Endothelial cell of umbilical vein (primary cell): ENCODE measurements around the gene ZNF3. TPM values are rescaled to one million over a fixed set of nuclear protein-coding genes. Genes with fewer than 3 reads are reported as not detected.

Experiments
- BruUV-seq: library from RNA; stranded (reverse); fragments of 400-500 nt; replicated peaks from 2 replicates; lab custom pipeline; 2021; lab: Mats Ljungman, UMichigan
- CTCF ChIA-PET: fragments of 300-600, 350-600 bp; sonication (Branson Sonifier 250); formaldehyde crosslinking; loops from one replicate; lab custom pipeline; 2021; ENCODE audit warnings: antibody characterized with exemption, inconsistent platforms; lab: Charles Lee
- POLR2A ChIA-PET: fragments of 300-600, 350-600 bp; sonication (Branson Sonifier 250); formaldehyde crosslinking; loops from one replicate; lab custom pipeline; 2021; ENCODE audit warnings: antibody characterized with exemption, inconsistent platforms; lab: Charles Lee
- DNase-seq: peaks from one replicate; pipeline ENCODE4 v3.0.0-alpha.2; 2011; ENCODE audit warnings: low read depth, low spot score
- FAIRE-seq: peaks from 2 replicates; lab custom pipeline; 2011; peaks lifted over from hg19 to GRCh38; lab: Jason Lieb, UNC
- H2AFZ ChIP-seq: 2 replicates; pipeline ENCODE4 v1.6.0; 2012; ENCODE audit warnings: low read depth, low read length, control low read depth, inconsistent platforms
- H3K27ac ChIP-seq: 2 replicates; pipeline ENCODE4 v1.5.1; 2011; ENCODE audit warnings: low read depth, mild to moderate bottlenecking, control low read depth, low read length, moderate library complexity; ENCODE audit not compliant: insufficient read depth
- H3K27me3 ChIP-seq, 2 experiments: 2 replicates each; pipeline versions ENCODE4 v1.6.0 to v1.6.1; 2011; ENCODE audit warnings: low read length in 2 of 2, mixed read lengths in 1 of 2; ENCODE audit not compliant: control insufficient read depth in 2 of 2, insufficient read depth in 2 of 2
- H3K36me3 ChIP-seq, 2 experiments: 2 replicates in 1 of 2; 3 replicates in 1 of 2; pipeline ENCODE4 v1.5.1; 2011; ENCODE audit warnings: low read length in 2 of 2, mild to moderate bottlenecking in 1 of 2, moderate library complexity in 1 of 2; ENCODE audit not compliant: control insufficient read depth in 2 of 2, insufficient read depth in 2 of 2; ENCODE audit errors: extremely low read depth in 1 of 2
- H3K4me1 ChIP-seq: 3 replicates; pipeline ENCODE4 v1.5.1; 2011; ENCODE audit warnings: mild to moderate bottlenecking, low read length; ENCODE audit not compliant: control insufficient read depth, insufficient read depth; ENCODE audit errors: extremely low read depth
- H3K4me2 ChIP-seq: 2 replicates; pipeline ENCODE4 v1.6.1; 2011; ENCODE audit warnings: low read length, control low read depth, mixed read lengths; ENCODE audit not compliant: insufficient read depth
- H3K4me3 ChIP-seq, 3 experiments: fragments of 200-600 bp in 1 of 3; sonication (generic), shearing (Covaris generic) in 1 of 3; replicated peaks in 1 of 3; 2 replicates each; pipeline ENCODE4 v1.5.1; 2011 to 2016; ENCODE audit warnings: control low read depth in 3 of 3, low read length in 3 of 3, mild to moderate bottlenecking in 2 of 3, inconsistent platforms in 1 of 3, low read depth in 1 of 3, moderate library complexity in 1 of 3; ENCODE audit not compliant: insufficient read depth in 1 of 3
- H3K79me2 ChIP-seq: 2 replicates; pipeline ENCODE4 v1.6.0; 2012; ENCODE audit warnings: low read length, inconsistent platforms; ENCODE audit not compliant: control insufficient read depth, insufficient read depth
- H3K9ac ChIP-seq: replicated peaks from 2 replicates; pipeline ENCODE3; 2011; ENCODE audit warnings: low read length, control low read depth; ENCODE audit not compliant: insufficient read depth; ENCODE audit errors: extremely low read depth
- H3K9me1 ChIP-seq: replicated peaks from 3 replicates; pipeline ENCODE4 v1.6.0; 2011; ENCODE audit warnings: mild to moderate bottlenecking, low read length; ENCODE audit not compliant: control insufficient read depth, insufficient read depth; ENCODE audit errors: extremely low read depth
- H3K9me3 ChIP-seq: replicated peaks from 2 replicates; pipeline ENCODE4 v1.5.1; 2012; ENCODE audit warnings: low read length, inconsistent platforms; ENCODE audit not compliant: control insufficient read depth, insufficient read depth
- H4K20me1 ChIP-seq: replicated peaks from 2 replicates; pipeline ENCODE3; 2011; ENCODE audit warnings: mild to moderate bottlenecking, low read length; ENCODE audit not compliant: control insufficient read depth, insufficient read depth; ENCODE audit errors: extremely low read depth
- CTCF ChIP-seq, 2 donors: IDR thresholded peaks; 1 replicate in 1 of 2; 2 replicates in 1 of 2; pipeline ENCODE4 v1.5.1; 2011; ENCODE audit warnings: low read length in 2 of 2, mild to moderate bottlenecking in 2 of 2, moderate library complexity in 2 of 2, control low read depth in 1 of 2, inconsistent platforms in 1 of 2, low read depth in 1 of 2; ENCODE audit not compliant: insufficient read depth in 1 of 2; ENCODE audit errors: extremely low read depth in 1 of 2
- EZH2 ChIP-seq: IDR thresholded peaks from 2 replicates; pipeline ENCODE4 v1.6.1; 2012; ENCODE audit warnings: borderline replicate concordance, low read depth, mild to moderate bottlenecking, moderate library complexity, low read length, inconsistent platforms; ENCODE audit not compliant: severe bottlenecking
- FOS ChIP-seq: IDR thresholded peaks from 2 replicates; pipeline ENCODE4 v1.6.1; 2011; ENCODE audit warnings: mild to moderate bottlenecking, low read length, moderate library complexity, borderline replicate concordance; ENCODE audit not compliant: insufficient read depth
- GATA2 ChIP-seq: IDR thresholded peaks from 2 replicates; pipeline ENCODE4 v1.7.0; 2011; ENCODE audit warnings: low read depth, mild to moderate bottlenecking, moderate library complexity, mixed read lengths, low read length; ENCODE audit not compliant: insufficient read length, insufficient read depth
- JUN ChIP-seq: IDR thresholded peaks from 2 replicates; pipeline ENCODE4 v1.6.1; 2011; ENCODE audit warnings: borderline replicate concordance, low read depth; ENCODE audit not compliant: insufficient read length, insufficient read depth
- MAX ChIP-seq: IDR thresholded peaks from 2 replicates; pipeline ENCODE4 v1.6.1; 2011; ENCODE audit not compliant: insufficient read depth, insufficient read length
- MYC ChIP-seq: IDR thresholded peaks from one replicate; pipeline ENCODE4 v1.6.1; 2011; ENCODE audit warnings: mild to moderate bottlenecking, low read depth, low read length
- POLR2A ChIP-seq: IDR thresholded peaks from 2 replicates; pipeline ENCODE4 v1.6.1; 2012; ENCODE audit warnings: low read depth, mild to moderate bottlenecking, control low read depth, low read length
- POLR2AphosphoS5 ChIP-seq: IDR thresholded peaks from 2 replicates; pipeline ENCODE4 v1.6.1; 2012; ENCODE audit warnings: low read depth, mild to moderate bottlenecking, control low read depth, low read length, moderate library complexity; ENCODE audit not compliant: insufficient read depth
- dilution Hi-C: fragments of 300-500 bp; cut with MboI; formaldehyde crosslinking; loops from one replicate; pipeline ENCODE4 v1.15.0; 2019; ENCODE audit warnings: low sequenced_read_pairs; ENCODE audit not compliant: extremely low pct_ligation_motif_present
- intact Hi-C: fragments of 100-400 bp; cut with micrococcal nuclease; formaldehyde crosslinking; loops from one replicate; pipeline ENCODE4 v1.10.0; 2022
- polyA plus RNA-seq, 4 experiments: library from polyadenylated mRNA; depleted of rRNA in 3 of 4; stranded (reverse) in 3 of 4; unstranded in 1 of 4; fragments of >200 nt; gene quantifications; 2 replicates each; pipeline versions ENCODE4 v1.2.1 to v1.2.3, GENCODE V29; 2011 to 2012; ENCODE audit warnings: missing spikeins in 1 of 4
- total RNA-seq: library from RNA; stranded (reverse); gene quantifications from 2 replicates; pipeline ENCODE4 v1.2.3, GENCODE V29; 2021

Gene ZNF3
- total and polyA plus RNA-seq, 2 donors (not counting 3 experiments of a cell fraction or from before 2014, with no cell fraction given): 21.8 to 30.9 TPM

DNA sequence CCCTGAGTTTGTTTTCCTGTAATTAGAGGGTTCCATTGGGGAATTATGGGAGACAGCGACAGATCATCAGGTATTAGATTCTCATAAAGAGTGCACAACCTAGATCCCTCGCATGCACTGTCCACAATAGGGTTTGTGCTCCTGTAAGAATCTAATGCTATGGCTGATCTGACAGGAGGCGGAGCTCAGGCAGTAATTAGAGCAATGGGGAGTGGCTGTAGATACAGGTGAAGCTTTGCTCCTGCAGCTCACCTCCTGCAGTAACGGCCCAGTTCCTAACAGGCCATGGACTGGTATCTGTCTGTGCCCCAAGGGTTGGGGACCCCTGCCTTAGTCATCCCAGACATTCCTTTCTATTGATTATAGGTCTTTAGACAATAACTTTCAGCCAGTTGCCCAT is 32.8 kb downstream of the ZNF3 start:
- Histone ChIP-seq H3K9me3 (no peaks in the 10 kb centered on the region), H4K20me1 (no peaks in the 10 kb centered on the region), H3K4me2 (no peak overlapping the region), H3K27ac (no peak overlapping the region), H3K27me3 (no peaks in the 10 kb centered on the region), H2AFZ (no peak overlapping the region), H3K4me3 (no peak overlapping the region), H3K9ac (no peak overlapping the region), H3K79me2 (no peaks in the 10 kb centered on the region), H3K36me3 (no peaks in the 10 kb centered on the region), H3K4me1 (peaks cover 3% of the 10 kb centered on the region), H3K9me1 (no peaks in the 10 kb centered on the region)
- no TSS peak for BruUV-seq
- DNase-seq (no peak), FAIRE-seq (no peak)
- dilution Hi-C loops (no loop called here), intact Hi-C loops (loop anchor here (1.0 kb wide), 3 partner anchors 7 to 33 kb away; partner anchors contain the start of genes ZKSCAN1 and ZNF3)
- TF ChIP-seq POLR2AphosphoS5 (no peak), GATA2 (no peak), EZH2 (no peak), FOS (no peak), MAX (no peak), JUN (no peak), MYC (no peak), CTCF (IDR thresholded peaks at IDR 0.05; ENCODE audit: extremely low read depth in 1 of 2, insufficient read depth in 1 of 2, low read depth in 1 of 2, low read length in 2 of 2) (no peak), POLR2A (no peak)
- ChIA-PET POLR2A (no interaction called here), CTCF (interaction anchor here (9.1 kb wide), 1 partner anchor 55 kb away, joined by 158 read pairs; no protein-coding TSS in a partner anchor)
